GM23338 (cell line): ENCODE measurements around the gene ITGB2.

ENCODE experiments used
- CREB1 ChIP-seq: fragments of 250-450 bp; sonication (Bioruptor Pico); IDR thresholded peaks from 2 replicates; pipeline ENCODE4 v1.5.0; 2020; ENCODE audit warnings: low read depth, mild to moderate bottlenecking, moderate library complexity
- EZH2 ChIP-seq: fragments of 200-600 bp; sonication (generic); IDR thresholded peaks from one replicate; pipeline ENCODE4 v1.8.0; 2017; ENCODE audit warnings: antibody characterized with exemption, mild to moderate bottlenecking, low read depth; ENCODE audit not compliant: unreplicated experiment
- EZH2phosphoT487 ChIP-seq: fragments of 200-600 bp; sonication (generic); IDR thresholded peaks from one replicate; pipeline ENCODE4 v1.8.1; 2018; ENCODE audit warnings: antibody characterized with exemption; ENCODE audit not compliant: unreplicated experiment
- JUNB ChIP-seq: IDR thresholded peaks from one replicate; pipeline ENCODE4 v1.6.1; 2016; ENCODE audit warnings: antibody characterized with exemption; ENCODE audit not compliant: unreplicated experiment
- NANOG ChIP-seq: IDR thresholded peaks from 2 replicates; pipeline ENCODE4 v1.6.1; 2016; ENCODE audit warnings: antibody characterized with exemption, borderline replicate concordance
- POLR2AphosphoS5 ChIP-seq: IDR thresholded peaks from 2 replicates; pipeline ENCODE4 v1.6.1; 2016; ENCODE audit warnings: antibody characterized with exemption, low read depth
- STAT1 ChIP-seq: IDR thresholded peaks from one replicate; pipeline ENCODE4 v1.6.1; 2016; ENCODE audit warnings: antibody characterized with exemption; ENCODE audit not compliant: unreplicated experiment
- ZNF114 ChIP-seq: fragments of 250-450 bp; sonication (Bioruptor Pico); IDR thresholded peaks from 2 replicates; pipeline ENCODE4 v1.5.0; 2020; ENCODE audit warnings: mild to moderate bottlenecking, moderate library complexity
- ZNF331 ChIP-seq: fragments of 250-450 bp; sonication (Bioruptor Pico); IDR thresholded peaks from 2 replicates; pipeline ENCODE4 v1.5.0; 2020; ENCODE audit warnings: low read depth, mild to moderate bottlenecking, moderate library complexity
- TF ChIP-seq, protein P1 (sequence below), 2 experiments: fragments of 200-600 bp in 1 of 2; sonication (generic) in 1 of 2; conservative IDR thresholded peaks; 2 replicates each; pipeline versions ENCODE4 v1.5.1 to v1.6.1; 2016 to 2017; ENCODE audit warnings: antibody characterized with exemption in 2 of 2, low read depth in 2 of 2, mild to moderate bottlenecking in 2 of 2, moderate library complexity in 1 of 2
- TF ChIP-seq, protein P2 (sequence below): IDR thresholded peaks from one replicate; pipeline ENCODE4 v1.6.1; 2018; ENCODE audit warnings: antibody characterized with exemption; ENCODE audit not compliant: unreplicated experiment
- TF ChIP-seq, protein P3 (sequence below): IDR thresholded peaks from 2 replicates; pipeline ENCODE4 v1.6.1; 2016; ENCODE audit warnings: antibody characterized with exemption
- TF ChIP-seq, protein P4 (sequence below): fragments of 250-450 bp; sonication (Bioruptor Pico); IDR thresholded peaks from 2 replicates; pipeline ENCODE4 v1.5.0; 2020; ENCODE audit warnings: mild to moderate bottlenecking, moderate library complexity

DNA sequence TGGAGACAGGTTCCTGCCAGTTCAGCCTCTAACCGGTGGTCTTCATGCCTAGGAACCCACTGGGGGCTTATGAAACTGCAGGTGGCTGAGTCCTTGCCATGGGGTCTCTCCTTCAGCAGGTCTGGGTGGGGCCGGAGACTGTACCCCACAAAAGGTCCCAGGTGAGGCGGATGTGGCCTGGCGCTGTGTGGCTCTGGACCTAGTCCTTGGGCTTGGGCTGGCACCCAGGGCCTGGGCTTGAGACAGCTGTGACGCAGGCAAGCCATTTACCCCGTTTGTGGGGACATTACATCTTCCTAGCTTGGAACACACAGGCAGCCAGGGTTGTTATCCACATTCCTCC, 13.2 kb upstream of the ITGB2 start:
- TF ChIP-seq POLR2AphosphoS5 (no peak), ZNF114 (no peak), EZH2 (no peak), EZH2phosphoT487 (no peak), JUNB (no peak), CREB1 (no peak), ZNF331 (CRISPR knock-in tag) (no peak), STAT1 (no peak), NANOG (no peak)
- TF ChIP-seq, protein P1, sequence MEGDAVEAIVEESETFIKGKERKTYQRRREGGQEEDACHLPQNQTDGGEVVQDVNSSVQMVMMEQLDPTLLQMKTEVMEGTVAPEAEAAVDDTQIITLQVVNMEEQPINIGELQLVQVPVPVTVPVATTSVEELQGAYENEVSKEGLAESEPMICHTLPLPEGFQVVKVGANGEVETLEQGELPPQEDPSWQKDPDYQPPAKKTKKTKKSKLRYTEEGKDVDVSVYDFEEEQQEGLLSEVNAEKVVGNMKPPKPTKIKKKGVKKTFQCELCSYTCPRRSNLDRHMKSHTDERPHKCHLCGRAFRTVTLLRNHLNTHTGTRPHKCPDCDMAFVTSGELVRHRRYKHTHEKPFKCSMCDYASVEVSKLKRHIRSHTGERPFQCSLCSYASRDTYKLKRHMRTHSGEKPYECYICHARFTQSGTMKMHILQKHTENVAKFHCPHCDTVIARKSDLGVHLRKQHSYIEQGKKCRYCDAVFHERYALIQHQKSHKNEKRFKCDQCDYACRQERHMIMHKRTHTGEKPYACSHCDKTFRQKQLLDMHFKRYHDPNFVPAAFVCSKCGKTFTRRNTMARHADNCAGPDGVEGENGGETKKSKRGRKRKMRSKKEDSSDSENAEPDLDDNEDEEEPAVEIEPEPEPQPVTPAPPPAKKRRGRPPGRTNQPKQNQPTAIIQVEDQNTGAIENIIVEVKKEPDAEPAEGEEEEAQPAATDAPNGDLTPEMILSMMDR (conservative IDR thresholded peaks at IDR 0.05; ENCODE audit: low read depth in 2 of 2), result no peak
- TF ChIP-seq, protein P2, sequence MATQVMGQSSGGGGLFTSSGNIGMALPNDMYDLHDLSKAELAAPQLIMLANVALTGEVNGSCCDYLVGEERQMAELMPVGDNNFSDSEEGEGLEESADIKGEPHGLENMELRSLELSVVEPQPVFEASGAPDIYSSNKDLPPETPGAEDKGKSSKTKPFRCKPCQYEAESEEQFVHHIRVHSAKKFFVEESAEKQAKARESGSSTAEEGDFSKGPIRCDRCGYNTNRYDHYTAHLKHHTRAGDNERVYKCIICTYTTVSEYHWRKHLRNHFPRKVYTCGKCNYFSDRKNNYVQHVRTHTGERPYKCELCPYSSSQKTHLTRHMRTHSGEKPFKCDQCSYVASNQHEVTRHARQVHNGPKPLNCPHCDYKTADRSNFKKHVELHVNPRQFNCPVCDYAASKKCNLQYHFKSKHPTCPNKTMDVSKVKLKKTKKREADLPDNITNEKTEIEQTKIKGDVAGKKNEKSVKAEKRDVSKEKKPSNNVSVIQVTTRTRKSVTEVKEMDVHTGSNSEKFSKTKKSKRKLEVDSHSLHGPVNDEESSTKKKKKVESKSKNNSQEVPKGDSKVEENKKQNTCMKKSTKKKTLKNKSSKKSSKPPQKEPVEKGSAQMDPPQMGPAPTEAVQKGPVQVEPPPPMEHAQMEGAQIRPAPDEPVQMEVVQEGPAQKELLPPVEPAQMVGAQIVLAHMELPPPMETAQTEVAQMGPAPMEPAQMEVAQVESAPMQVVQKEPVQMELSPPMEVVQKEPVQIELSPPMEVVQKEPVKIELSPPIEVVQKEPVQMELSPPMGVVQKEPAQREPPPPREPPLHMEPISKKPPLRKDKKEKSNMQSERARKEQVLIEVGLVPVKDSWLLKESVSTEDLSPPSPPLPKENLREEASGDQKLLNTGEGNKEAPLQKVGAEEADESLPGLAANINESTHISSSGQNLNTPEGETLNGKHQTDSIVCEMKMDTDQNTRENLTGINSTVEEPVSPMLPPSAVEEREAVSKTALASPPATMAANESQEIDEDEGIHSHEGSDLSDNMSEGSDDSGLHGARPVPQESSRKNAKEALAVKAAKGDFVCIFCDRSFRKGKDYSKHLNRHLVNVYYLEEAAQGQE, result no peak
- TF ChIP-seq, protein P3, sequence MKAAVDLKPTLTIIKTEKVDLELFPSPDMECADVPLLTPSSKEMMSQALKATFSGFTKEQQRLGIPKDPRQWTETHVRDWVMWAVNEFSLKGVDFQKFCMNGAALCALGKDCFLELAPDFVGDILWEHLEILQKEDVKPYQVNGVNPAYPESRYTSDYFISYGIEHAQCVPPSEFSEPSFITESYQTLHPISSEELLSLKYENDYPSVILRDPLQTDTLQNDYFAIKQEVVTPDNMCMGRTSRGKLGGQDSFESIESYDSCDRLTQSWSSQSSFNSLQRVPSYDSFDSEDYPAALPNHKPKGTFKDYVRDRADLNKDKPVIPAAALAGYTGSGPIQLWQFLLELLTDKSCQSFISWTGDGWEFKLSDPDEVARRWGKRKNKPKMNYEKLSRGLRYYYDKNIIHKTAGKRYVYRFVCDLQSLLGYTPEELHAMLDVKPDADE, result no peak
- TF ChIP-seq, protein P4, sequence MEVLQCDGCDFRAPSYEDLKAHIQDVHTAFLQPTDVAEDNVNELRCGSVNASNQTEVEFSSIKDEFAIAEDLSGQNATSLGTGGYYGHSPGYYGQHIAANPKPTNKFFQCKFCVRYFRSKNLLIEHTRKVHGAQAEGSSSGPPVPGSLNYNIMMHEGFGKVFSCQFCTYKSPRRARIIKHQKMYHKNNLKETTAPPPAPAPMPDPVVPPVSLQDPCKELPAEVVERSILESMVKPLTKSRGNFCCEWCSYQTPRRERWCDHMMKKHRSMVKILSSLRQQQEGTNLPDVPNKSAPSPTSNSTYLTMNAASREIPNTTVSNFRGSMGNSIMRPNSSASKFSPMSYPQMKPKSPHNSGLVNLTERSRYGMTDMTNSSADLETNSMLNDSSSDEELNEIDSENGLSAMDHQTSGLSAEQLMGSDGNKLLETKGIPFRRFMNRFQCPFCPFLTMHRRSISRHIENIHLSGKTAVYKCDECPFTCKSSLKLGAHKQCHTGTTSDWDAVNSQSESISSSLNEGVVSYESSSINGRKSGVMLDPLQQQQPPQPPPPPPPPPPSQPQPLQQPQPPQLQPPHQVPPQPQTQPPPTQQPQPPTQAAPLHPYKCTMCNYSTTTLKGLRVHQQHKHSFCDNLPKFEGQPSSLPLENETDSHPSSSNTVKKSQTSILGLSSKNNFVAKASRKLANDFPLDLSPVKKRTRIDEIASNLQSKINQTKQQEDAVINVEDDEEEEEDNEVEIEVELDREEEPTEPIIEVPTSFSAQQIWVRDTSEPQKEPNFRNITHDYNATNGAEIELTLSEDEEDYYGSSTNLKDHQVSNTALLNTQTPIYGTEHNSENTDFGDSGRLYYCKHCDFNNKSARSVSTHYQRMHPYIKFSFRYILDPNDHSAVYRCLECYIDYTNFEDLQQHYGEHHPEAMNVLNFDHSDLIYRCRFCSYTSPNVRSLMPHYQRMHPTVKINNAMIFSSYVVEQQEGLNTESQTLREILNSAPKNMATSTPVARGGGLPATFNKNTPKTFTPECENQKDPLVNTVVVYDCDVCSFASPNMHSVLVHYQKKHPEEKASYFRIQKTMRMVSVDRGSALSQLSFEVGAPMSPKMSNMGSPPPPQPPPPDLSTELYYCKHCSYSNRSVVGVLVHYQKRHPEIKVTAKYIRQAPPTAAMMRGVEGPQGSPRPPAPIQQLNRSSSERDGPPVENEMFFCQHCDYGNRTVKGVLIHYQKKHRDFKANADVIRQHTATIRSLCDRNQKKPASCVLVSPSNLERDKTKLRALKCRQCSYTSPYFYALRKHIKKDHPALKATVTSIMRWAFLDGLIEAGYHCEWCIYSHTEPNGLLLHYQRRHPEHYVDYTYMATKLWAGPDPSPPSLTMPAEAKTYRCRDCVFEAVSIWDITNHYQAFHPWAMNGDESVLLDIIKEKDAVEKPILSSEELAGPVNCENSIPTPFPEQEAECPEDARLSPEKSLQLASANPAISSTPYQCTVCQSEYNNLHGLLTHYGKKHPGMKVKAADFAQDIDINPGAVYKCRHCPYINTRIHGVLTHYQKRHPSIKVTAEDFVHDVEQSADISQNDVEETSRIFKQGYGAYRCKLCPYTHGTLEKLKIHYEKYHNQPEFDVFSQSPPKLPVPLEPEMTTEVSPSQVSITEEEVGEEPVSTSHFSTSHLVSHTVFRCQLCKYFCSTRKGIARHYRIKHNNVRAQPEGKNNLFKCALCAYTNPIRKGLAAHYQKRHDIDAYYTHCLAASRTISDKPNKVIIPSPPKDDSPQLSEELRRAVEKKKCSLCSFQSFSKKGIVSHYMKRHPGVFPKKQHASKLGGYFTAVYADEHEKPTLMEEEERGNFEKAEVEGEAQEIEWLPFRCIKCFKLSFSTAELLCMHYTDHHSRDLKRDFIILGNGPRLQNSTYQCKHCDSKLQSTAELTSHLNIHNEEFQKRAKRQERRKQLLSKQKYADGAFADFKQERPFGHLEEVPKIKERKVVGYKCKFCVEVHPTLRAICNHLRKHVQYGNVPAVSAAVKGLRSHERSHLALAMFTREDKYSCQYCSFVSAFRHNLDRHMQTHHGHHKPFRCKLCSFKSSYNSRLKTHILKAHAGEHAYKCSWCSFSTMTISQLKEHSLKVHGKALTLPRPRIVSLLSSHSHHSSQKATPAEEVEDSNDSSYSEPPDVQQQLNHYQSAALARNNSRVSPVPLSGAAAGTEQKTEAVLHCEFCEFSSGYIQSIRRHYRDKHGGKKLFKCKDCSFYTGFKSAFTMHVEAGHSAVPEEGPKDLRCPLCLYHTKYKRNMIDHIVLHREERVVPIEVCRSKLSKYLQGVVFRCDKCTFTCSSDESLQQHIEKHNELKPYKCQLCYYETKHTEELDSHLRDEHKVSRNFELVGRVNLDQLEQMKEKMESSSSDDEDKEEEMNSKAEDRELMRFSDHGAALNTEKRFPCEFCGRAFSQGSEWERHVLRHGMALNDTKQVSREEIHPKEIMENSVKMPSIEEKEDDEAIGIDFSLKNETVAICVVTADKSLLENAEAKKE (CRISPR knock-in tag), result no peak
